ENCODE measurements around the gene MAP6. TPM values are rescaled to one million over a fixed set of nuclear protein-coding genes. Genes with fewer than 3 reads are reported as not detected.

MAP6 gene
- total and polyA plus RNA-seq, 8 donors = 0.88 to 17.4 (median 2.5) TPM

GRCh38 chr11:75667255-75667830 lies 1.5 kb downstream of the MAP6 start:
- intact Hi-C loops (cut with DNase I) = no loop called here
- H3K27me3 ChIP-seq = peaks cover 3 to 6% (median 4%) of the 10 kb centered on the region in 4 donors
- DNase-seq = peak in 5 of 6 donors; percentile 11 to 76 (median 37)

GRCh38 chr11:75665990-75666389 lies 2.8 kb downstream of the MAP6 start:
- Histone ChIP-seq H3K4me3 (no peak overlapping the region), H3K4me1 (peaks cover 0 to 4% (median 0%) of the 10 kb centered on the region in 3 donors), H3K9me3 (no peaks in the 10 kb centered on the region), H3K36me3 (no peaks in the 10 kb centered on the region), H3K27me3 (peaks cover 3 to 6% (median 4%) of the 10 kb centered on the region in 4 donors), H3K27ac (no peak overlapping the region)
- intact Hi-C loops (cut with DNase I) = no loop called here
- no peak for FAIRE-seq
- no peak for TF ChIP-seq CTCF (IDR thresholded peaks at IDR 0.05)
- no peak for ATAC-seq
- 94 to 99% methylated on average over 3 of the region's 3 CpGs for WGBS, 2 donors
- no peak for DNase-seq

More at GRCh38 chr11:75667255-75667830, 1.5 kb downstream of the MAP6 start:
- H3K36me3 ChIP-seq = no peaks in the 10 kb centered on the region
- H3K27ac ChIP-seq = no peak overlapping the region
- 4 to 6% methylated on average over 62 to 63 of the region's 63 CpGs for WGBS, 2 donors
- no peaks in the 10 kb centered on the region for H3K9me3 ChIP-seq
- no peak for TF ChIP-seq CTCF (IDR thresholded peaks at IDR 0.05)
- no peak for FAIRE-seq
- H3K4me1 ChIP-seq = peaks cover 0 to 4% (median 0%) of the 10 kb centered on the region in 3 donors
- ATAC-seq = peak; percentile 64 to 72 (median 68)
- H3K4me3 ChIP-seq = peak overlapping the region; percentile 21 to 61 (median 32)

GRCh38 chr11:75665126-75665525 lies 3.7 kb downstream of the MAP6 start:
- Histone ChIP-seq H3K27ac (no peak overlapping the region), H3K27me3 (peaks cover 3 to 6% (median 4%) of the 10 kb centered on the region in 4 donors), H3K9me3 (no peaks in the 10 kb centered on the region), H3K4me1 (peaks cover 0 to 4% (median 0%) of the 10 kb centered on the region in 3 donors), H3K36me3 (no peaks in the 10 kb centered on the region), H3K4me3 (no peak overlapping the region)
- TF ChIP-seq CTCF (IDR thresholded peaks at IDR 0.05) = no peak
- FAIRE-seq = no peak
- 75 to 86% methylated on average over 3 of the region's 3 CpGs for WGBS, 2 donors
- ATAC-seq = no peak
- intact Hi-C loops (cut with DNase I) = no loop called here
- no peak for DNase-seq

GRCh38 chr11:75664389-75664788 lies 4.4 kb downstream of the MAP6 start:
- peaks cover under 1 to 4% (median 3%) of the 10 kb centered on the region in 4 donors for H3K27me3 ChIP-seq
- FAIRE-seq = no peak
- H3K4me1 ChIP-seq = peaks cover 0 to 4% (median 0%) of the 10 kb centered on the region in 3 donors
- no peak for ATAC-seq
- intact Hi-C loops (cut with DNase I) = no loop called here
- no peak overlapping the region for H3K27ac ChIP-seq
- no peaks in the 10 kb centered on the region for H3K36me3 ChIP-seq
- WGBS, 2 donors = 94 to 95% methylated on average over 1 of the region's 1 CpG
- no peak for TF ChIP-seq CTCF (IDR thresholded peaks at IDR 0.05)
- no peak overlapping the region for H3K4me3 ChIP-seq
- H3K9me3 ChIP-seq = no peaks in the 10 kb centered on the region
- DNase-seq = no peak

GRCh38 chr11:75663808-75664207 lies 5.0 kb downstream of the MAP6 start:
- H3K9me3 ChIP-seq = no peaks in the 10 kb centered on the region
- DNase-seq = no peak
- no peak overlapping the region for H3K27ac ChIP-seq
- WGBS, 2 donors = 85 to 97% methylated on average over 1 of the region's 1 CpG
- no peak overlapping the region for H3K4me3 ChIP-seq
- no peak for TF ChIP-seq CTCF (IDR thresholded peaks at IDR 0.05)
- ATAC-seq = no peak
- H3K36me3 ChIP-seq = no peaks in the 10 kb centered on the region
- intact Hi-C loops (cut with DNase I) = no loop called here
- H3K27me3 ChIP-seq = peaks cover 0 to 4% (median 1%) of the 10 kb centered on the region in 4 donors
- no peak for FAIRE-seq
- peaks cover 0 to 3% (median 0%) of the 10 kb centered on the region in 3 donors for H3K4me1 ChIP-seq
